ENCODE data around the gene SRGAP1. TPM values are rescaled to one million over a fixed set of nuclear protein-coding genes. Genes with fewer than 3 reads are reported as not detected.

The SRGAP1 gene
- total RNA-seq, 1 experiment from 2014 or later = 26.8 TPM

- H3K9me3 ChIP-seq (ENCODE audit: control insufficient read depth, insufficient read depth, low read depth, low read length) = no peaks in the 10 kb centered on the region
- H3K4me3 ChIP-seq (ENCODE audit: low read depth in 2 of 2, low read length in 2 of 2) = no peak overlapping the region
- POLR2A ChIA-PET = no interaction called here
- H3K4me1 ChIP-seq (ENCODE audit: control insufficient read depth, insufficient read depth, low read length) = peaks cover 49% of the 10 kb centered on the region
- H3K27me3 ChIP-seq (ENCODE audit: control insufficient read depth, insufficient read depth, low read length) = no peaks in the 10 kb centered on the region
- CTCF ChIA-PET = no interaction called here
- no peak for ATAC-seq
- no peaks in the 10 kb centered on the region for H3K36me3 ChIP-seq (ENCODE audit: control insufficient read depth, insufficient read depth, low read length)
- in situ Hi-C loops (cut with HindIII; ENCODE audit: low pct_unique_long_range_greater_than_20kb, low sequenced_read_pairs) = no loop called here
- intact Hi-C loops (cut with micrococcal nuclease; ENCODE audit: unreplicated experiment) = no loop called here
- TF ChIP-seq SIN3A (IDR thresholded peaks at IDR 0.05; ENCODE audit: borderline replicate concordance, insufficient read depth, low read depth, low read length) (no peak), TCF7L2 (IDR thresholded peaks at IDR 0.05; ENCODE audit: low read depth, low read length) (no peak), REST (IDR thresholded peaks at IDR 0.05; ENCODE audit: insufficient read depth in 1 of 2, low read depth in 2 of 2, low read length in 1 of 2) (no peak), POLR2AphosphoS5 (IDR thresholded peaks at IDR 0.05; ENCODE audit: low read depth, low read length) (no peak), CTCF (IDR thresholded peaks at IDR 0.05) (no peak)
- no peak for DNase-seq (ENCODE audit: low read depth, low spot score)
- no TSS peak for BruUV-seq (replicated peaks)
- peak overlapping the region; percentile 99 for H3K27ac ChIP-seq (ENCODE audit: low read length)
Observed at GRCh38 chr12:63922474-63922873, 78.0 kb downstream of the SRGAP1 start.

- Histone ChIP-seq H3K36me3 (ENCODE audit: control insufficient read depth, insufficient read depth, low read length) (no peaks in the 10 kb centered on the region), H3K9me3 (ENCODE audit: control insufficient read depth, insufficient read depth, low read depth, low read length) (no peaks in the 10 kb centered on the region), H3K27ac (ENCODE audit: low read length) (peak overlapping the region; percentile 63), H3K4me3 (ENCODE audit: low read depth in 2 of 2, low read length in 2 of 2) (no peak overlapping the region), H3K4me1 (ENCODE audit: control insufficient read depth, insufficient read depth, low read length) (peaks cover 31% of the 10 kb centered on the region), H3K27me3 (ENCODE audit: control insufficient read depth, insufficient read depth, low read length) (no peaks in the 10 kb centered on the region)
- CTCF ChIA-PET = no interaction called here
- in situ Hi-C loops (cut with HindIII; ENCODE audit: low pct_unique_long_range_greater_than_20kb, low sequenced_read_pairs) = no loop called here
- TF ChIP-seq CTCF (IDR thresholded peaks at IDR 0.05) (no peak), SIN3A (IDR thresholded peaks at IDR 0.05; ENCODE audit: borderline replicate concordance, insufficient read depth, low read depth, low read length) (no peak), POLR2AphosphoS5 (IDR thresholded peaks at IDR 0.05; ENCODE audit: low read depth, low read length) (no peak), REST (IDR thresholded peaks at IDR 0.05; ENCODE audit: insufficient read depth in 1 of 2, low read depth in 2 of 2, low read length in 1 of 2) (no peak)
- DNase-seq (ENCODE audit: low read depth, low spot score) (no peak), ATAC-seq (no peak)
- intact Hi-C loops (cut with micrococcal nuclease; ENCODE audit: unreplicated experiment) = no loop called here
- POLR2A ChIA-PET = no interaction called here
- BruUV-seq (replicated peaks) = no TSS peak
Observed at GRCh38 chr12:63924781-63925180, 80.3 kb downstream of the SRGAP1 start.
